Measurements from ENCODE around the gene TBC1D21.

Gene TBC1D21

DNA sequence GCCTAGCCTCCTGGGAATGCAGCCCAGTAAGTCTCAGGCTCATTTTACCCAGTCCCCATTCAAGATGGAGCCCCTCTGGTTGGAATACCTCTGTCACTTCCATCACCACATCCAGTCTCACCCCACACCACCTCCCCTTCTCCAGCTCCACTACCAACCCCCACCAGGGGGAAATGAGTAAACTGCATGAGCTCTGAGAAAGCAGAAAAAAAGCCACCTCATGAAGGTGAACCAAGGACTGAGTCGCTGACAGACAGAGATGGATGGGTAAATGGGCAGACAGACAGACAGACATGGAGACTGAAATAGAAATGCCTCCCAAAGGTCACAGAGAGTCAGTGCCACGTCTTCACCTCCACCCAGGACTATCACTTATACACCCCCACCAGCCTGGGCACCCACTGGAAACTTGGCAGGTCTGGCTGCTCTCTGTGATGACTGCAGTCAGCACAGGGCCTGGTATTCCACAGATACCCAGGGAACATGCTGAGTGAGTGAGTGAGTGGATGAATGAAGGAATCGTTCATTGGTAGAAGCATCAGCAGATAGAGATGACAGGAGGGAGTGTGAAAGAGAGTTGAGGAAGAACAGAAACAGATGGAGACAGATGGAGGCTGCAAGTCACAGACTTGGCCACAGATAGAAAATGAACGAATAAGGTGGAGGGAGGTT lies 48.0 kb downstream of the TBC1D21 start:
- H3K36me3 Mint-ChIP-seq (ENCODE audit: low read depth): peaks cover 17% of the 10 kb centered on the region
- peaks cover 16% of the 10 kb centered on the region for H3K27me3 Mint-ChIP-seq (ENCODE audit: low read depth)
- H3K27ac Mint-ChIP-seq: peak overlapping the region; percentile 90
- no peak overlapping the region for H3K4me3 Mint-ChIP-seq
- H3K9me3 Mint-ChIP-seq: peaks cover 19% of the 10 kb centered on the region
- peaks cover 44% of the 10 kb centered on the region for H3K4me1 Mint-ChIP-seq (ENCODE audit: low read depth)

DNA sequence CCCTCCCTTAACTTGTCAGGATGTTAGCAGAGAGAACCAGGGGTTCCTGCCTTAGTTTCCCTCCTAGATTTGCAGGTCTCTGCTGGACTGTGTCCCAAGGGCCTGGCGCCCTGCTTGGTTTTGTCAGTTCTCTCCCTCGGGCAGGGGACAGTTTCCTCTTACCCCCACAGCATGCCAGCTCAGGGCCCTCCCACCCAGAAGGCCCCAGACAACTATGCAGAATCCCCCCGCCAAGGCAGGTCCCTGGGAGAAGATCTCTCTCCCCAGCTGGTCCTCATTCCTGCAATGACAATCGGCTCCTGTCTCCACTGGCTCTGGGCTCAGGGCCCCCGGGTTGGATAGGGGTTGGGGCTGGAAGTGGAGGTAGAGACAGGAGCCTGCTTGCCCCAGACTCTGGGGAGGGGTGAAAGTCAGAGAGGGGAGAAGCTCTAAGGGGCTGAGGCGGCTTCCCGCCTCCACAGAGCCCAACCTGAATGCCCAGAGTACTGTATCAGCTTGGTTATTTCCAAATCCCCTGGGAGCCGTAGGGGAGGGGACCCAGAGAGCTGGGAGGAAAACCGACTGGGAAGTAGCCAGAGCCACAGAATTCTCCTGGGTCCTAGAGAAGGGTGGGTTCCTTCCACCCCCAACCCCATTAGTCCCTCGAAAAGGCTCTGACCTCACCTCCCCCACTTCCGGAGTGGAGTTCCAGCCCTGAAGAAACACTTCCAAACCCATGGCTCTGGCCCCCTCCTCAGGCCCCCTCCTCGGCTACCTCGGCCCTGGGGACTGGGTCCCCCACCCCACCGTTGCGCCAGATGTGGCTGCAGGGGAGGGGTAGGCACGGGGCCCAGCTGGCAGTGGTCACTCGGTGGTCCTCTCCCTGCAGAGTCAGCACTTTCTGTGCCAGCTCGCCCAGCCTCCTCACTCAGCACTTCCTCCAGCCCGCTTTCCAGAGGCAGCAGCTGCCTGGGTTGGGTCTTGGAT lies 49.1 kb downstream of the TBC1D21 start:
- H3K27me3 Mint-ChIP-seq (ENCODE audit: low read depth): peaks cover 16% of the 10 kb centered on the region
- H3K36me3 Mint-ChIP-seq (ENCODE audit: low read depth): peaks cover 16% of the 10 kb centered on the region
- H3K9me3 Mint-ChIP-seq: peaks cover 16% of the 10 kb centered on the region
- H3K27ac Mint-ChIP-seq: no peak overlapping the region
- H3K4me1 Mint-ChIP-seq (ENCODE audit: low read depth): peaks cover 44% of the 10 kb centered on the region
- no peak overlapping the region for H3K4me3 Mint-ChIP-seq

DNA sequence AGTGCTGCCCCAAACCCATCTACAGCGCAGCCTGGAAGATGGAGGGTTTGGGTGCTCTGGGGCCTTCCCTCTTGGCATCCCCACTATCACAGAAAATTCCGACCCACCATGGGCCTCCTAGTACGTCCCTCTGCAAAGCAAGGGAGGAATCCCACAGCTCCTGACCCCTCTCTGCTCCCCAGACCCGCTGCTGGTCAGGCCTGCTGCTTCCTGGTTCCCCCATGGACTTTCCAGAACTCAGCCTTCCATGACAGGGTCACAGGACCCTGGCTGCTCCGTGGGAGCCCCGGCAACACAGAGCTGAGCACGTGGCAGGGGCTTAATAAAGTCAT lies 49.8 kb downstream of the TBC1D21 start:
- no peak overlapping the region for H3K4me3 Mint-ChIP-seq
- H3K27ac Mint-ChIP-seq: no peak overlapping the region
- peaks cover 13% of the 10 kb centered on the region for H3K27me3 Mint-ChIP-seq (ENCODE audit: low read depth)
- H3K4me1 Mint-ChIP-seq (ENCODE audit: low read depth): peaks cover 46% of the 10 kb centered on the region
- H3K9me3 Mint-ChIP-seq: peaks cover 10% of the 10 kb centered on the region
- H3K36me3 Mint-ChIP-seq (ENCODE audit: low read depth): peaks cover 10% of the 10 kb centered on the region

DNA sequence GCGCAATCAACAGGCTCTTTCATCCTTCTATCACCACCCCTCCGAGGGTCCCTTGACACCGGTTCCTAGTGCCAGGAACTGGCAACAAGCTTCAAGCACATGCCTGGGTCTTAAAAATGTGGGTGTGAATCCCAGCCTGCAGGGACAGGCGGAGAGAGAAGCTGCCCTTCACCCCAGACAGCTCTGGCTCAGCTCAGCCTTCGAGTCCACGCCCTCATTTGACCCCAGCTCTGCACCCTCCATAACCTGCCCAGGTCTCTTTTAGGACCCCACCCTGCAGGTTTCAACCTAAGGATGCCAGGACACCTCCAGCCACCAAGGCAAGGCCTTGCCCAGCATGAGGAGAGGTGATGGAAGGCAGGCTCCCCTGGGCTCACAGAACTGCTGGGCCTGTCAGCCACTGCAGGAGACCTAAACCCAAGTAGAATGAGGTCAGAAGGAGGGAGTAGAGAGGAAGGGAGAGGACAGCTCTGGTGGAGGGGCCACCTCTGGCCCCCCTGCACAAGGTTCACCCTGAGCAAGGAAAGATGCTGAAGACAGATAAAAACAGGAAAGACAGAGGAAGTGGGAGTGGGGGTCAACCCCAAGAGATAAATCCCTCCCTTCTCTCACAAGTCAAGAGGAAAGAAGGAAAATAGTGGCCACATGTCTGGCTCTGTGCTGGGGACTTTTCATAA lies 50.3 kb downstream of the TBC1D21 start:
- peak overlapping the region; percentile 56 for H3K4me3 Mint-ChIP-seq
- peaks cover 48% of the 10 kb centered on the region for H3K4me1 Mint-ChIP-seq (ENCODE audit: low read depth)
- H3K9me3 Mint-ChIP-seq: peaks cover 5% of the 10 kb centered on the region
- H3K36me3 Mint-ChIP-seq (ENCODE audit: low read depth): peaks cover 5% of the 10 kb centered on the region
- peaks cover 15% of the 10 kb centered on the region for H3K27me3 Mint-ChIP-seq (ENCODE audit: low read depth)
- H3K27ac Mint-ChIP-seq: peak overlapping the region; percentile 85

DNA sequence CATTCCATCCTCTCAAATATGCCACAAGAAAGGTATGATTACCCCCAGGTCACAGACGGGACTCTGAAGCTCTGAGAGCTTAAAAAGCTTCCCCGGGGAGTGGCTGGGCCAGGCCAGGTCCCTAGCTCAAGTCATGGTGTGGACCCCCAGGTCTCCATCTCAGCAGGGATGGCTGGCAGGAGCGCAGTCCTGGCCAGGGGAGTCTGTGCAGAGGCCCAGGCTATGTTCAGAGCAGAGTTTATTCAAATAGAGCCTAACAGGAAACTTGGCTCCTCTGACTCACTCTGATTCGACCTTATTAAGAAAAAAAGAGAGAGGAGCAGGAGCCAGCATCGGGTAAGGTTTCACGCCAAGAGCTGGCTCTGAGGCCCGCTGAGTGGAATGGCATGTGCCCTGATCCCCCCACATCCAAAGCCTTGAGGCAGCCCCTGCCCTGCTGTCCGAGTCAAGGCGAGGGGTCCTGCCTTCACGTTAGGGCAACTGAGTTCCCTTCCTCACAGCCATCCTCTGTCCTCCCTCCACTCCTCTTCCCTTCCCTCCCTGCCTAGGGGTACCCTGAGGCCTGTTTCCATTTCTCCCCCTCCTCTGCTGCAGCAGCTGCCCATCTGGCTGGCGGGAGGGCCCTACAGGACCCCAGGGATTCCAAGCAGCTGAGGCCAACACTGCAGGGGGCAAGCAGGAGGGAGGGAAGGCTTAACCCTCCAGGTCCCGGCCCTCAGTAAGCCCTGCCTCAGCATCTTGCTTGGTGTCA lies 51.0 kb downstream of the TBC1D21 start:
- H3K9me3 Mint-ChIP-seq: no peaks in the 10 kb centered on the region
- peaks cover 15% of the 10 kb centered on the region for H3K27me3 Mint-ChIP-seq (ENCODE audit: low read depth)
- H3K4me3 Mint-ChIP-seq: peak overlapping the region; percentile 9
- H3K4me1 Mint-ChIP-seq (ENCODE audit: low read depth): peaks cover 50% of the 10 kb centered on the region
- peak overlapping the region; percentile 85 for H3K27ac Mint-ChIP-seq
- H3K36me3 Mint-ChIP-seq (ENCODE audit: low read depth): no peaks in the 10 kb centered on the region

DNA sequence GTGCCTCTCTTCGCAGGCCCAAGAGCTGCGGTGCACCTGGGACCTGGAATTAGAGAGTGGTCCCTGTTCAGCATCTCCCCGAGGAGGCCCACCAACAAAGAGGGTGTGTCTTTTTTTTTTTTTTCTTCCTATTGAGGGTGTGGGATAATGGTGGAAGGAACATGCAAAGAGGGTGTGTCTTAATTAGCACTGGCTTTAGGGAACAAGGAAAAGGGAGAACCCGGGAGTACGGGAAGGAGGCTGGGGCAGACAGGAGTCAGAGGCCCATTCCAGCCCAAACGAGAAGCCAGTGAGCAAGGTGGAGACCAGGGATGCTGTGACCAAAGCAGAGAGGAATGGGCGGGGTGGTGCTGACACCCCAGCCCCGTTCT lies 52.5 kb downstream of the TBC1D21 start:
- Mint-ChIP-seq H3K4me1 (ENCODE audit: low read depth) (peaks cover 42% of the 10 kb centered on the region), H3K36me3 (ENCODE audit: low read depth) (no peaks in the 10 kb centered on the region), H3K4me3 (peak overlapping the region; percentile 53), H3K9me3 (no peaks in the 10 kb centered on the region), H3K27ac (no peak overlapping the region), H3K27me3 (ENCODE audit: low read depth) (peaks cover 15% of the 10 kb centered on the region)

DNA sequence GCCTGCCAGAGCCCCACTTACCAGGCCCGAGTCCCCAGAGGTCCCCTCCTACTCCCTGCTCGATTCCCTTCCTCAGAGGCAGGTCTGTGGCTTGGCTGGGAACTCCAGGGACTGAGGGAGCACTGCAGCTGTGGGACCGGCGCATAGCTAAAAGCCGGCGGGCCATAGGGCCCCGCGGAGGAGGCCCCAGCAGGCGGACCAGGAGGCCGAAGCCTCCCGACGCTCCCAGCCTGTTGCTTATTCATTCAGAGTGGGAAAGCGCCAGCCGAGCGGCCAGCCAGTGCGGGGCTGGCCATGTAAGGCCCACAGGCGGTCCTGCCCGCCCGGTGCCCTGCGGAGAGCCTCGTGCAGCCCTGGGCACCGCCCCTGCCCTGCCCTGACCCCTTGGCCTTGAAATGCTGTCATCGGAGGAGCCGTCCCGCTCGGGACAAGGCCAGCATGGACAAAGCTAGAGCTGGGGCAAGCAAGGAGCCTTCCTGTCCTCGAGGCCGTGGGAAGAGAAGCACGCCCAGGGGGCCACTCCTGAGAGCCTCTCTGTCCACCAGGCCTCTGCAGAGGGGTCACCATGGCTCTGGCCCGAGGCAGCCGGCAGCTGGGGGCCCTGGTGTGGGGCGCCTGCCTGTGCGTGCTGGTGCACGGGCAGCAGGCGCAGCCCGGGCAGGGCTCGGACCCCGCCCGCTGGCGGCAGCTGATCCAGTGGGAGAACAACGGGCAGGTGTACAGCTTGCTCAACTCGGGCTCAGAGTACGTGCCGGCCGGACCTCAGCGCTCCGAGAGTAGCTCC lies 53.0 kb downstream of the TBC1D21 start, which contains the start of gene LOXL1:
TSS of gene LOXL1 (plus strand) at position 244 of the 784 bp plus-strand sequence. CDS start at position 566, 322 bp downstream.
- Mint-ChIP-seq H3K27ac (no peak within 1 kb of the TSS), H3K27me3 (ENCODE audit: low read depth) (peaks cover 15% of the 10 kb centered on the region), H3K36me3 (ENCODE audit: low read depth) (no peaks in the 10 kb centered on the region), H3K9me3 (no peaks in the 10 kb centered on the region), H3K4me3 (peak within 1 kb of the TSS; percentile 53), H3K4me1 (ENCODE audit: low read depth) (peaks cover 40% of the 10 kb centered on the region)

DNA sequence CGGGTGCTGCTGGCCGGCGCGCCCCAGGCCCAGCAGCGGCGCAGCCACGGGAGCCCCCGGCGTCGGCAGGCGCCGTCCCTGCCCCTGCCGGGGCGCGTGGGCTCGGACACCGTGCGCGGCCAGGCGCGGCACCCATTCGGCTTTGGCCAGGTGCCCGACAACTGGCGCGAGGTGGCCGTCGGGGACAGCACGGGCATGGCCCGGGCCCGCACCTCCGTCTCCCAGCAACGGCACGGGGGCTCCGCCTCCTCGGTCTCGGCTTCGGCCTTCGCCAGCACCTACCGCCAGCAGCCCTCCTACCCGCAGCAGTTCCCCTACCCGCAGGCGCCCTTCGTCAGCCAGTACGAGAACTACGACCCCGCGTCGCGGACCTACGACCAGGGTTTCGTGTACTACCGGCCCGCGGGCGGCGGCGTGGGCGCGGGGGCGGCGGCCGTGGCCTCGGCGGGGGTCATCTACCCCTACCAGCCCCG lies 53.7 kb downstream of the TBC1D21 start:
- Mint-ChIP-seq H3K9me3 (no peaks in the 10 kb centered on the region), H3K36me3 (ENCODE audit: low read depth) (no peaks in the 10 kb centered on the region), H3K4me1 (ENCODE audit: low read depth) (peaks cover 34% of the 10 kb centered on the region), H3K27ac (no peak overlapping the region), H3K4me3 (no peak overlapping the region), H3K27me3 (ENCODE audit: low read depth) (peaks cover 15% of the 10 kb centered on the region)

DNA sequence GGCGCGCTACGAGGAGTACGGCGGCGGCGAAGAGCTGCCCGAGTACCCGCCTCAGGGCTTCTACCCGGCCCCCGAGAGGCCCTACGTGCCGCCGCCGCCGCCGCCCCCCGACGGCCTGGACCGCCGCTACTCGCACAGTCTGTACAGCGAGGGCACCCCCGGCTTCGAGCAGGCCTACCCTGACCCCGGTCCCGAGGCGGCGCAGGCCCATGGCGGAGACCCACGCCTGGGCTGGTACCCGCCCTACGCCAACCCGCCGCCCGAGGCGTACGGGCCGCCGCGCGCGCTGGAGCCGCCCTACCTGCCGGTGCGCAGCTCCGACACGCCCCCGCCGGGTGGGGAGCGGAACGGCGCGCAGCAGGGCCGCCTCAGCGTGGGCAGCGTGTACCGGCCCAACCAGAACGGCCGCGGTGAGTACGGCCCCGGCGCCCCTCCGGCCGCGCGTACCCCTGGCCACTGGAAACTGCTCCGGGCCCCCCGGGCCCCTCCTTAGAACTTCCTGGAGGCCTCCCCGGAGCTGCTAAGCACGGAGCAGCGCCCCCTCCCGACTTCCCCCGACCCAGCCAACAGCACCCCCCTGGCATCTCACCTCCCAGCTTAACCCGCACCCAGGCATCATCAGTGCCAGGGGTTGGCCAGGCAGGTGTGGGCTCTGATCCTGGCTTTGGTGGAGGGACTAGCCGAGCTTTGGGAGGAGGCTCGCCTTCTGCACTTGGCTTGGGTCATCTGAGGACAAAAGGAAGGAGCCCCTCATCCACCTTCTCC lies 54.3 kb downstream of the TBC1D21 start:
- Mint-ChIP-seq H3K27ac (peak overlapping the region; percentile 38), H3K36me3 (ENCODE audit: low read depth) (no peaks in the 10 kb centered on the region), H3K9me3 (no peaks in the 10 kb centered on the region), H3K4me1 (ENCODE audit: low read depth) (peaks cover 34% of the 10 kb centered on the region), H3K27me3 (ENCODE audit: low read depth) (peaks cover 15% of the 10 kb centered on the region), H3K4me3 (peak overlapping the region; percentile 76)

DNA sequence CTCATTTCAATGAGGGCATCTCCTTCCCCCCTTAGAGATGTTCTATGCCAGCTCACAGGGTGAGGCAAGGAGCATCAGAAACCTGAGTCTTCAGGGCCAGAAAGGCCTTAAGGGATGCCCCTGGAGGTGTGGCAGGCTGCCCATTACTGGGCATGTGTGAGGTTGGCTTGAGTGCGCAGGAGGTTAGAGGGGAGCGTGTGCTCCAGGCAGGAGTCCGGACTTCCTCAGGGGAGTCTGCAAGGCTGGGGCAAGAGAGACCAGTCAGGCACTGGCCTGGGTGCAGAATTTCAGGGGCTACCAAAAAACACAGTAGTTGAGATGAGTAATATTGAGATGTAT lies 54.8 kb downstream of the TBC1D21 start:
- peaks cover 33% of the 10 kb centered on the region for H3K4me1 Mint-ChIP-seq (ENCODE audit: low read depth)
- no peaks in the 10 kb centered on the region for H3K9me3 Mint-ChIP-seq
- peak overlapping the region; percentile 76 for H3K4me3 Mint-ChIP-seq
- H3K36me3 Mint-ChIP-seq (ENCODE audit: low read depth): no peaks in the 10 kb centered on the region
- H3K27ac Mint-ChIP-seq: peak overlapping the region; percentile 38
- peaks cover 15% of the 10 kb centered on the region for H3K27me3 Mint-ChIP-seq (ENCODE audit: low read depth)

DNA sequence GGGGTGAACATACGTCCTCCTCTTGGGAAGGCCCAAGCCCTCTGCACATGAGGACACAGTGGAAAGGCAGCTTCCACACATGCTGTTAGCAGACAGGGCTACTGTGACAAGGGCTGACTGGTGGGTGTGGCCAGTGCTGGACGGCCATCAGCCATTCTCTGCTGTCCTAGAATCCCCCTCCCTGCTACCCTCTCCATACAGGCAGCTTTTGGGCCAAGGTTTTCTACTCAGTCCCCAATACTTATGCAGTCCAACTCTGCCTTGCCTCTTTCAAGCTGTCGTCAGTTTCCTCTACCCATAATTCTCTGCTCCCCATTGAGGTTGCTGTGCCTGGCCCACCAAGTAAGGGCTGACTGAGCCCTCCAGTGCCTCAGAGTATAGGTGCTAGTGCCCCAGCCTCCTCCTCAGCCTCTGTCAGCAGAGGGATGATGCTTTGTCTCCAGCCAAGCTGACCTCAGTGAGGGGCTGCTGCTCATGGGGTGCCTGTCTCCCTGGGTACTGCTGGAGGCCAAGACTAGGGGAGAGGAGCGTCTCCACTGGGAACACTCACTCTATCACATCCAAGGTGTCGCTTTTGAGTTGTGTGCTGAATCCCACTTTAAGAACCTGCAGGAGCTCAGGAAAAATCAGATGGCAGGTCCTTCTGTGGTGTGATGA lies 55.7 kb downstream of the TBC1D21 start:
- Mint-ChIP-seq H3K4me1 (ENCODE audit: low read depth) (peaks cover 25% of the 10 kb centered on the region), H3K4me3 (peak overlapping the region; percentile 49), H3K27me3 (ENCODE audit: low read depth) (peaks cover 15% of the 10 kb centered on the region), H3K9me3 (no peaks in the 10 kb centered on the region), H3K27ac (no peak overlapping the region), H3K36me3 (ENCODE audit: low read depth) (no peaks in the 10 kb centered on the region)

DNA sequence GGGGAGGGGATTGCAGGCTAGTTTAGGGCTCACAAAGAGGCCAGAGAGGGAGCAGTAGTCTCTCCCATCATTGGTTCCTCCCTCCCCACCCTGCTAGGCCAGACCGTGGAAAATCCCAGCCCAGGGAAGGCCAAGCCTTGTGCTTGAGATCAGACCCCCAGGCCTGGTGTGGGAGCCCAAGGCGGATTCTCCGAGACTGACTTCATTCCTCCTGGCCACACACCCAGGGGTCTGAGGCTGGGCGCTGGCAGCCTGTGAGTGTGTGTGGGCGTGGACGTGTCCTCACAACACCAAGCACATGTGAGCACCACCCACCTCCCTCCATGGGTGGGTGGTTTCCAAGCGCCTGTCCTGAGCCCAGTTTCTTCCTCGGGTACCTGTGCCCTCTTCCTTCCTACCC lies 57.0 kb downstream of the TBC1D21 start:
- Mint-ChIP-seq H3K27ac (no peak overlapping the region), H3K27me3 (ENCODE audit: low read depth) (peaks cover 10% of the 10 kb centered on the region), H3K4me1 (ENCODE audit: low read depth) (peaks cover 15% of the 10 kb centered on the region), H3K4me3 (no peak overlapping the region), H3K36me3 (ENCODE audit: low read depth) (no peaks in the 10 kb centered on the region), H3K9me3 (no peaks in the 10 kb centered on the region)
